ENCODE data around the gene USP15. TPM values are rescaled to one million over a fixed set of nuclear protein-coding genes. Genes with fewer than 3 reads are reported as not detected.

USP15 gene
- 10 to 100 TPM; 50.7 to 58.1 TPM for total RNA-seq
- long read RNA-seq, full-length matches to known transcripts = 17 of 25 reads
- long read RNA-seq, partial matches to known transcripts = 4 of 25 reads
- long read RNA-seq, other reads (novel, unspliced or antisense) = 4 of 25 reads

GRCh38 chr12:62259993-62260732 is at the start of gene USP15:
TSS of gene USP15 (plus strand) at chr12:62260404. CDS start at chr12:62260415, 11 bp downstream.
- intact Hi-C loops (cut with DNase I) = no loop called here
- peak; percentile 97 for DNase-seq
- ATAC-seq = peak; percentile 98

DNA sequence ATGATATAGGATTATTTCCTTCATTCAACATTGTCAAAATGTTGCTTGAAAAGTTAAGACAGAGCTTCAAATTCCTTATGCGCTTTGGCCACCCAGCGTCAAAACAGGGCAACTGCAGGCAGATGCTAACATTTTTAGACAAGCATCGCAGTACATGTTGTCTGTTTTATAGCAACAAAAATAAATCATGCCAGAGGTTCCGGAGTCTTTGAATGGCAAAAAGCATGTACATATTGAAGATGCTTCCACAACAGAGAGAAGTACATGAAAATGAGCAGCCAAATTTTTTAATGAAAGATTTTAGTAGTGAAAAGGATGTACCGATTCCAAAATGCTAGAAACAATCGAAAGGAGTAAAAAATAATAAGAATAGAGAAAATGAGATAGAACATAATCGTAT is 49.8 kb upstream of the USP15 start:
- DNase-seq (no peak), ATAC-seq (peak in 1 of 2 donors; percentile 31)

DNA sequence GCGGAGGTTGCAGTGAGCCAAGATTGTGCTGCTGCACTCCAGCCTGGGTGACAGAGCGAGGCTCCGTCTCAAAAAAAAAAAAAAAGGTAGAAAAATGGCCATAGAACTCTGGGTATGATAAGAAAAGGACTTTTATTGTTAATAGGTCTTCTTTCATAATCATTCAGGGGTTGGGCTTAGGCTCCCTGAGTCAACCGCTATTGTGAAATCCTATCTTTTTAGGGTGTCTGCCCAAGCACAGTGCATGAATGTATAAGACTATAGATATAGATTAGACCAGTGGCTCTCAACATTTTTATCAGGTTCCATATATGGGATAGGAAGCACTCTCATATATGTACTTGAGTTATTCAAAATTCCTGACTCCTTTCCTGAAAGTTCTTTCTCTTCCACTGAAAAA is 48.7 kb upstream of the USP15 start:
- no peak for DNase-seq
- intact Hi-C loops (cut with DNase I) = no loop called here
- ATAC-seq = no peak

More for the DNA sequence above, 49.8 kb upstream of the USP15 start:
- intact Hi-C loops (cut with DNase I) = no loop called here

DNA sequence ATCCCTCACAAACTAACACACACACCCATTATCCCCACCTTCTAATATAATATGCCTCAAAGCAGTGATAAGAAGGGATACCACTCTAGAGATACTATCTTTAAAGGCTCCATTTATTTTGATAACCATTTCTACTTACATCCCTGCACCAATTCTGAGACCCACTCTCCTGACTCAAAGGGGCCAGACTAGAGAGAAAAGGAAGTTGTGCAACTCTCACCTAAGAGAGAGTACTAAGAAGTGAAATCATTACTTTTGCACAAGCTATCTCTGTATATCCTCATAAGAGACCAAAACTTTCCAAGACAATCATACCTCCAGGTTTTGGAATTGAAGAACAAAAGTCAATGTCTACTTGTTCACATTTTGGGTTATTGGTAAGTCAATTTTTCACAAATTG is 45.4 kb upstream of the USP15 start:
- intact Hi-C loops (cut with DNase I) = no loop called here
- DNase-seq = no peak
- no peak for ATAC-seq

DNA sequence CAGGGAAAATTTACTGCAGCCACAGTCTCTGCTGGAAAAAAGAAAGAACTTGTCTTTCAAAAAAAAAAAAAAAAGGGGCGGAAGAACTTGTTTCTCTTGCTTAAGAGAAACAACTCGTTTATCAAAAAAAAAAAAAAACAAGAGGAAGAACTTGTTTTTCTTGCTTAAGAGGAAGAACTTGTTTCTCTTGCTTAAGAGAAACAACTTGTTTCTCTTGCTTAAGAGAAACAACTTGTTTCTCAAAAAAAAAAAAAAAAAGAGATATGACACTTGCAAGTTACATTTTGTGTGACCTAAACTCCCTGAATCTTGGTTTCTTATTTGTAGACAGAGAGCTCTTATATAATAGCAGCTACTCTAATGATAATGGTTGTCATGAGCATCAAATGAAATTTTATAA is 44.7 kb upstream of the USP15 start:
- intact Hi-C loops (cut with DNase I) = no loop called here
- ATAC-seq = no peak
- no peak for DNase-seq

- ATAC-seq = no peak
- intact Hi-C loops (cut with DNase I) = no loop called here
These were observed 42.6 kb upstream of the USP15 start for GRCh38 chr12:62217466-62218194.

GRCh38 chr12:62221107-62221506 is 39.1 kb upstream of the USP15 start:
- no peak for ATAC-seq
- no peak for DNase-seq
- intact Hi-C loops (cut with DNase I) = no loop called here

More at GRCh38 chr12:62217466-62218194, 42.6 kb upstream of the USP15 start:
- no peak for DNase-seq

DNA sequence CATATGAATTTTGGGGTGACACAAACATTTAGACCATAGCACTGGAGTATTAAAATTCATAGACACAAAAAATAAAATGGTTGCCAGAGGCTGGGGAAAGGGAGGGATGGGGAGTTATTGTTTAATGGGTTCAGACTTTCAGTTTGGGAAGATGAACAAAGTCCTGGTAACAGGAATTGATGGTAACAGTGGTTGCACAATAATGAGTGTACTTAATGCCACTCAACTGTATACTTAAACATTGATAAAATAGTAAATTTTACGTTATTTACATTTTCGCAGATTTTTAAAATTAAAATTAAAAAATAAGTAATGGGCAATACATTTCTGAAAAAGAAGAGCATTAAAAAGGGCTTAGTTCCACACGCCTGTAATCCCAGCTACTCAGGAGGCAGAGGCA is 35.6 kb upstream of the USP15 start:
- DNase-seq (no peak), ATAC-seq (no peak)
- intact Hi-C loops (cut with DNase I) = no loop called here

- intact Hi-C loops (cut with DNase I) = no loop called here
- ATAC-seq = no peak
- DNase-seq = no peak
These were observed 33.1 kb upstream of the USP15 start for GRCh38 chr12:62227091-62227490.

DNA sequence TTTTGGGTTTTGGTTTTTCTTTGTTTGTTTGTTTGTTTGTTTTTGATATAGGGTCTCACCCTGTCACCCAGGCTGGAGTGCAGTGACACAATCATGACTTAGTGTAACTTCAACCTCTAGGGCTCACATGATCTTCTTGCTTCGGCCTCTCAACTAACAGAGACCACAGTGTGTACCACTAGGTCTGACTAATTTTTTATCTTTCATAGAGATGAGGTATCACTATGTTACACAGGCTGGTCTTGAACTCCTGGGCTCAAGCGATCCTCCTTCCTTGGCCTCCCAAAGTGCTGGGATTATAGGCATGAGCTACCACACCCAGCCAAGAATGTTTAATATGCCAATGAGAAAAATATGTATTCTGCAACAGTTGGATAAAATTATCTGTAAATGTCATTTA is 29.6 kb upstream of the USP15 start:
- no peak for DNase-seq
- intact Hi-C loops (cut with DNase I) = no loop called here
- no peak for ATAC-seq

DNA sequence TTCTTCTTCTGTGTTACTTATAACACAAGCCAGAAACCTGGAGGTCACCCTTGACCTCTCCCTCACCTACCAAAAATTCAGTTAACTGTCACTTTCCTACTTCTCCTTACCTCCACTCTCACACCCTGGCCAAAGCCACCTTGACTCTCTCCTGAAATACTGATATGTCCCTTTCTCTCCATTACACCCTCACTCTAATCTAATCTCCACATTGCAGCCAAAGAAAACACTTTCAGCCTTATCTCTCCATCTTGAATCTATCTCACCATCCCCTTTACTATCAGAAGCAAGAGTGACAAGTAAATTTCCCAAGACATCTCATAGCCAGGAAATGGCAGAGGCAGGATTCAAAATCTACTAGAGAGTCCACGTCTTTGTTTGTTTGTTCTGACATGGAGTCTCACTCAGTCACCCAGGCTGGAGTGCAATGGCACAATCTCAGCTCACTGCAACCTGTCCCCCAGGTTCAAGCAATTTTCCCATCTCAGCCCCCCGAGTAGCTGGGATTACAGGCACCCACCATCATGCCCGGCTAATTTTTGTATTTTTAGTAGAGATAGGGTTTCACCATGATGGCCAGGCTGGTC is 28.0 kb upstream of the USP15 start:
- ATAC-seq (no peak), DNase-seq (no peak)
- intact Hi-C loops (cut with DNase I) = no loop called here

DNA sequence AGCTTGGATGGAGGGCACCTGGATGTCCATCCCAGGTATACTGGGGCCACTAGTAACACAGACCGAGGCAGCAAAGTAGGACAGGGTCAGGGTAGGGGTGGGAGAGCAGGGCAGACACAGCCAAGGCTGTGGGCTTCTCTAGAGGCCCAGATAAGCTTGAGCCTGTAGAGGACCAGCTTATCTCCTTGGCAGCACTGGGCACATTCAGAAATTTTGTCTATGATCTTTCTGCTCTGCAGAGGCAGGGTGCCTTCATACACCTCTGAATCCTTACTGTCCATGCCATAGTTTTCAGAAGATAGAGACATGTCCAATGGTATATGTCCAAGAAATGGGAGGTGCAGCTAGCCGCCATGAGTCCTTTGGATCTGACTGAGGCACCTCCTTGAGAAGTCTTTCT is 26.4 kb upstream of the USP15 start:
- ATAC-seq (no peak), DNase-seq (no peak)
- intact Hi-C loops (cut with DNase I) = no loop called here

DNA sequence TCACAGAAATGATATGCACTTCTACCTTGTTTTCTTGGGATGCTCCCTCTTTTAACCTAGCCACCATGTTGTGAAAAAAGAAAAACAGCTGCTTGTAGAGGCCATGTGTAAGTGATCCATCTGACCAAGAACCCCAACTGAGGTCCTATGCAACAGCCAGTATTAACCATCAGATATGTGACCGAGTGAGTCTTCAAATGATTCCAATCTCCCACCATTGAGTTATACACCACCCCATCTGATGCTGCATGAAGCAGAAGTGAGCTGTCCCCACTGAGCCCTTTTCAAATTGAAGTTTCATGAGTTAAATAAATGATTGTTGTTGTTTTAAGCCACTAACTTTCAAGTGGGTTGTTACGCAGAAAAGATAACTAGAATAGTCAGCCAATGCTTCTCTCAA is 20.6 kb upstream of the USP15 start:
- no peak for ATAC-seq
- no peak for DNase-seq
- intact Hi-C loops (cut with DNase I) = no loop called here

DNA sequence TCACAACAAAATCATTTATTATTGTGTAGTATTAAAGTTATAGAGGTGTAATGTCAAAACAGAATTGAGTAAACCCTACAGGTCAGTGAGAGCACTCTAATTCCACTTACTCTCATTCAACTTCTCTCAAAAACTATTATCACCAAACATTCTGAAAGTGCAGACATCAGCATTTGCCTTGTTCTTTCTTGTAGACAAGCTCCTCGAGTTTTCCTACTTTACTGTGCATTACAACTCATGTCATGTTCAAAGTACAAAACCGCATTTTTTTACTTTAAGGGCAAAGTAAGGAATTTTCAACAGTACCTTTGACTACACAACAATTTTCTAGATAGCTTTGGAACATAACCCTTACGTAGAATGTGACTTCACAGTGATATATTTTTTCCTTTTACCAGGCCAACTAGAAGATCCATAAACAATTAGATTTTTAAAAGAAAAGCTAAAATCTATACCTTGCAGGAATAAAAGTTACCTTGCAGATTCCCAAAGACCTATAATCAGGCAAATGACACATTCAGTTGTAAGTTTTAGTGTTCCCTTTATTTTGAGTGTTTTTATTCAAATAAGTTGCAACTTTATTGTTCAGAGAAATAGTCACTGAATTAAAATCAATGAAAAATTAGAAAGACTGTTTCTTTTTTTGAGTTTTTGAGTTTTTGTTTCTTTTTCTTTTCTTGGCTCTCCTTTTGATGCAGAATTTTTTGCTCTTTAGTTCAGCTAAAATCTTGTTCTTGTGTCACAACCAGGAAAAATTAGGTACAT is 12.7 kb upstream of the USP15 start:
- DNase-seq = no peak
- intact Hi-C loops (cut with DNase I) = no loop called here
- ATAC-seq = no peak

DNA sequence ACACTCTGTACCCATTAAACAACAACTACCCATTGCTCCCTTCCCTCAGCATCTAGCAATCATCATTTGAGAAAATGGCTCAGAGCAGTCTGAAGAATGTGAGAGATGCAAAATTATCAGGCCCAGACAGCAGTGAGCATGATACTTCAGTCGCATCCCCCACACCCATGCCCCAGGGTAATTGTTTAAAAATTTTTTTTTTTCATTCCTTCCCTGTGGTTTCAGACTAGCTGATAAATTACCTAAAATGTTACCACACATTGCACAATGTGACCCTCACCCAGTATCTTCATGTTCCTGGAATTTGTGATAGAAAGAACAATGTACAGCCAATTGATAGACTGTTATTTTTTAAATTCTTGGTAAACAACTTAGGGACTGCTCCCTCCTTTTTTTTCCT is 11.3 kb upstream of the USP15 start:
- ATAC-seq = peak in 1 of 2 donors; percentile 60
- intact Hi-C loops (cut with DNase I) = no loop called here

DNA sequence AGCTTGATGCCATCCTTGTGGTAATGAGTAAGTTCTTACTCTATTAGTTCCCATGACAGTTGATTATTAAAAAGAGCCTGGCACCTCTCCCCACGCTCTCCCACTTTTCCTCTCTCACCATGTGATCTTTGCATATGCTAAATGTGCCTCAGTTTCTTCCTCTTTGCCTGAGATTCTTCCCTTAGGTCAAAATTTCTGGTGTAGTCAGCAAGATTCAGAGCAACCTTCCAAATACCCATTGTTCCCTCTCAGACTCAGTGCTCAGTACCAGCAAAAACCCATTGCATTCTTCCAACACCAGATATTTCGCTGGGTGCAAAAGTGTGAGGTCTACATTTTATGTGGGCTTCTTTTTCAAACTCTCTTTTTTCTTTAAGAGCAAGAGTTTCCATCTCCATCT is 10.8 kb upstream of the USP15 start:
- intact Hi-C loops (cut with DNase I) = no loop called here
- no peak for ATAC-seq
- no peak for DNase-seq

More for the DNA sequence above, 11.3 kb upstream of the USP15 start:
- DNase-seq = no peak

- DNase-seq = no peak
- intact Hi-C loops (cut with DNase I) = no loop called here
- ATAC-seq = peak in 1 of 2 donors; percentile 91
These were observed 9.3 kb upstream of the USP15 start for GRCh38 chr12:62250671-62251608.

- intact Hi-C loops (cut with DNase I) = no loop called here
- ATAC-seq = no peak
- no peak for DNase-seq
These were observed 8.6 kb upstream of the USP15 start for GRCh38 chr12:62251609-62251958.

- DNase-seq = no peak
- intact Hi-C loops (cut with DNase I) = no loop called here
- ATAC-seq = no peak
These were observed 7.6 kb upstream of the USP15 start for GRCh38 chr12:62252576-62252975.
